IMR-90 (cell line): ENCODE data around the gene NDUFA7. TPM values are rescaled to one million over a fixed set of nuclear protein-coding genes. Genes with fewer than 3 reads are reported as not detected.

Experiments
- ATAC-seq: fragments of 200-7000 bp; cut with Tn5 transposase; 2 replicates; pipeline ENCODE4 v1.9.1; 2020; ENCODE audit warnings: low read depth, mild to moderate bottlenecking, moderate library complexity
- BruUV-seq: library from RNA; stranded (reverse); fragments of 400-500 nt; replicated peaks from 2 replicates; lab custom pipeline; 2021; lab: Mats Ljungman, UMichigan
- CTCF ChIA-PET: fragments of 300-600 bp; formaldehyde crosslinking; extraction: SDS; loops from one replicate; lab custom pipeline; 2021; ENCODE audit warnings: antibody characterized with exemption; lab: Yijun Ruan, JAX
- POLR2A ChIA-PET: fragments of 300-600 bp; sonication (Branson Sonifier 250); formaldehyde crosslinking; loops from one replicate; lab custom pipeline; 2022; ENCODE audit warnings: antibody characterized with exemption; ENCODE audit not compliant: unreplicated experiment; lab: Charles Lee
- DNase-seq: peaks from one replicate; pipeline ENCODE4 v3.0.0; 2013
- H2AFZ ChIP-seq: replicated peaks from 2 replicates; pipeline ENCODE3; 2013; ENCODE audit warnings: low read length, mild to moderate bottlenecking; ENCODE audit not compliant: poor library complexity
- H2AK5ac ChIP-seq: 2 replicates; pipeline ENCODE4 v1.6.1; 2013; ENCODE audit warnings: low read depth, low read length, inconsistent platforms
- H2AK9ac ChIP-seq: replicated peaks from 2 replicates; pipeline ENCODE3; 2013; ENCODE audit warnings: mild to moderate bottlenecking, low read depth, low read length, moderate library complexity; ENCODE audit not compliant: poor library complexity
- H2BK120ac ChIP-seq: 2 replicates; pipeline ENCODE4 v1.6.1; 2013; ENCODE audit warnings: low read depth, low read length, inconsistent platforms
- H2BK15ac ChIP-seq: 3 replicates; pipeline ENCODE4 v1.6.1; 2013; ENCODE audit warnings: low read depth, low read length, inconsistent platforms
- H2BK20ac ChIP-seq: 2 replicates; pipeline ENCODE4 v1.6.1; 2013; ENCODE audit warnings: low read depth, mild to moderate bottlenecking, inconsistent platforms, low read length, moderate library complexity
- H2BK5ac ChIP-seq: 2 replicates; pipeline ENCODE4 v1.6.1; 2013; ENCODE audit warnings: mild to moderate bottlenecking, low read depth, low read length, inconsistent platforms; ENCODE audit not compliant: poor library complexity, severe bottlenecking
- H3K14ac ChIP-seq: replicated peaks from 2 replicates; pipeline ENCODE4 v1.6.1; 2013; ENCODE audit warnings: low read depth, low read length, inconsistent platforms
- H3K18ac ChIP-seq: 2 replicates; pipeline ENCODE4 v1.6.1; 2013; ENCODE audit warnings: low read depth, low read length, control low read depth
- H3K23ac ChIP-seq: 2 replicates; pipeline ENCODE4 v1.6.1; 2013; ENCODE audit warnings: low read depth, low read length, inconsistent platforms
- H3K27ac ChIP-seq: 2 replicates; pipeline ENCODE4 v1.5.1; 2013; ENCODE audit warnings: mild to moderate bottlenecking, control low read depth, low read length; ENCODE audit not compliant: insufficient read depth
- H3K27me3 ChIP-seq: 2 replicates; pipeline ENCODE4 v1.6.1; 2013; ENCODE audit warnings: low read length; ENCODE audit not compliant: control insufficient read depth, insufficient read depth
- H3K36me3 ChIP-seq: 2 replicates; pipeline ENCODE4 v1.6.1; 2013; ENCODE audit warnings: low read length, mixed read lengths; ENCODE audit not compliant: control insufficient read depth, insufficient read depth
- H3K4ac ChIP-seq: 2 replicates; pipeline ENCODE4 v1.6.1; 2013; ENCODE audit warnings: low read depth, low read length, inconsistent platforms
- H3K4me1 ChIP-seq: 2 replicates; pipeline ENCODE4 v1.6.1; 2013; ENCODE audit warnings: low read length, mixed read lengths; ENCODE audit not compliant: control insufficient read depth, insufficient read depth
- H3K4me2 ChIP-seq: 2 replicates; pipeline ENCODE4 v1.6.1; 2013; ENCODE audit warnings: low read depth, mild to moderate bottlenecking, control low read depth, low read length, moderate library complexity
- H3K4me3 ChIP-seq: 2 replicates; pipeline ENCODE4 v1.5.1; 2013; ENCODE audit warnings: low read depth, mild to moderate bottlenecking, control low read depth, low read length, moderate library complexity; ENCODE audit not compliant: insufficient read depth
- H3K56ac ChIP-seq: 2 replicates; pipeline ENCODE4 v1.6.1; 2013; ENCODE audit warnings: low read length, inconsistent platforms; ENCODE audit not compliant: insufficient read depth; ENCODE audit errors: extremely low read depth
- H3K79me1 ChIP-seq, 2 experiments: 2 replicates each; pipeline ENCODE4 v1.6.1; 2013; ENCODE audit warnings: low read length in 2 of 2, inconsistent platforms in 1 of 2, low read depth in 1 of 2
- H3K9ac ChIP-seq: 2 replicates; pipeline ENCODE4 v1.6.1; 2013; ENCODE audit warnings: low read depth, low read length, control low read depth
- H3K9me1 ChIP-seq: 2 replicates; pipeline ENCODE4 v1.6.1; 2013; ENCODE audit warnings: low read length, inconsistent platforms; ENCODE audit not compliant: insufficient read depth
- H3K9me3 ChIP-seq: 2 replicates; pipeline ENCODE4 v1.6.1; 2013; ENCODE audit warnings: low read length; ENCODE audit not compliant: control insufficient read depth, insufficient read depth
- H4K20me1 ChIP-seq: 2 replicates; pipeline ENCODE4 v1.6.1; 2013; ENCODE audit warnings: low read length, inconsistent platforms; ENCODE audit not compliant: insufficient read depth
- H4K5ac ChIP-seq: 2 replicates; pipeline ENCODE4 v1.6.1; 2013; ENCODE audit warnings: mild to moderate bottlenecking, low read depth, low read length, control low read depth
- H4K8ac ChIP-seq, 2 experiments: 2 replicates each; pipeline ENCODE4 v1.6.1; 2013; ENCODE audit warnings: low read depth in 2 of 2, low read length in 2 of 2, control low read depth in 1 of 2, inconsistent platforms in 1 of 2
- H4K91ac ChIP-seq: 2 replicates; pipeline ENCODE4 v1.6.1; 2013; ENCODE audit warnings: low read depth, low read length, inconsistent platforms; ENCODE audit not compliant: insufficient read depth
- MXI1 ChIP-seq: IDR thresholded peaks from 2 replicates; pipeline ENCODE4 v1.6.1; 2012; ENCODE audit warnings: low read depth, mild to moderate bottlenecking, low read length, moderate library complexity, borderline replicate concordance
- POLR2A ChIP-seq: IDR thresholded peaks from 2 replicates; pipeline ENCODE4 v1.6.1; 2012; ENCODE audit warnings: mild to moderate bottlenecking, low read depth, low read length
- RAD21 ChIP-seq: IDR thresholded peaks from 2 replicates; pipeline ENCODE4 v1.6.1; 2012; ENCODE audit warnings: low read length, improper control_type of control experiment
- SMC3 ChIP-seq: fragments of 150-350 bp; IDR thresholded peaks from 2 replicates; pipeline ENCODE4 v1.6.1; 2016; ENCODE audit warnings: low read depth, mild to moderate bottlenecking, antibody characterized with exemption, low read length, moderate library complexity
- WGBS, 2 experiments: methylation state at CpG; one replicate each; pipeline versions ENCODE4 v1.1.5 to v1.1.7; 2013; ENCODE audit warnings: missing lambda C conversion rate in 2 of 2; ENCODE audit not compliant: insufficient read length in 1 of 2; ENCODE audit errors: extremely low coverage in 2 of 2; 5-methylcytosine and 5-hydroxymethylcytosine counted together
- dilution Hi-C: fragments of 300-500 bp; cut with HindIII; formaldehyde crosslinking; loops from one replicate; pipeline ENCODE4 v1.14.3; 2018; ENCODE audit warnings: low sequenced_read_pairs; ENCODE audit not compliant: unreplicated experiment
- in situ Hi-C: fragments of 300-500 bp; cut with MboI; formaldehyde crosslinking; loops from 3 replicates; pipeline ENCODE4 v1.14.3; 2019; ENCODE audit warnings: low sequenced_read_pairs, inconsistent platforms, mixed read lengths
- intact Hi-C: fragments of 100-400 bp; cut with micrococcal nuclease; formaldehyde crosslinking; loops from 2 replicates; pipeline ENCODE4 v1.10.0; 2022
- polyA plus RNA-seq, 3 experiments: library from polyadenylated mRNA; depleted of rRNA; stranded (reverse); fragments of >200 nt; gene quantifications; 2 replicates each; pipeline ENCODE4 v1.2.3, GENCODE V29; 2012; ENCODE audit warnings: low replicate concordance in 1 of 3
- total RNA-seq: library from RNA; depleted of rRNA; stranded (reverse); fragments of >200 nt; gene quantifications from 2 replicates; pipeline ENCODE4 v1.2.3, GENCODE V29; 2012

NDUFA7 gene
- total and polyA plus RNA-seq, 2 of the 4 experiments (the other 2 are of a cell fraction): 20.6 to 50.7 TPM

DNA sequence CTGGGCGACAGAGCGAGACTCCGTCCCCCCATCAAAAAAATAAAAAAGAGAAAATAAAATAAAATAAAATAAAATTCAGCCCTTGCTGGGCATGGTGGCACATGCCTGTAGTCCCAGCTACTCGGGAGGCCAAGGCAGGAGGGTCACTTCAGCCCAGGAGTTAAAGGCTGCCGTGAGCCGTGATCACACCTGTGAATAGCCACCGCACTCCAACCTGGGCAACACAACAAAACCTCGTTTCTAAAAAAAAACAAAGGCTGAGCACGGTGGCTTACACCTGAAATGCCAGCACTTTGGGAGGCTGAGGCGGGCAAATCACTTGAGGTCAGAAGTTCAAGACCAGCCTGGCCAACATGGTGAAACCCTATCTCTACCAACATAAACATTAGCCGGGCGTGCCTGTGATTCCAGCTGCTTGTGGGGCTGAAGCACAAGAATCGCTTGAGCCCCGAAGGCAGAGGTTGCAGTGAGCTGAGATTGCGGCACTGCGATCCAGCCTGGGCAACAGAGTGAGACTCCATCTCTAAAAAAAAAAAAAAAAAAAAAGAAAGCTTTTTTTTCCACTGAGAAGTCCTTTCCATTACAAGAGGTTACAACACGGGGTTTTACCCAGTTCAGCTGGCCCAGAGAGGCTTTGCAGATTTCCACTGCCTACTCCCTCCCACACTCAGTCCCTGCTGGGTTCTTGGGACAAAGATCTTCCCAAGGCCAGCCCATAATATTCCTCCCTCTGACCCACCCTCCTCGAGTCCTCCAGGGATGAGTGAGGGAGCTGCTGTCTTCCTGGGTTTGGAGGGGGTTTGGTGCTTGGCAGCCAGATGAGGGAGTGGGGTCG lies 49.2 kb upstream of the NDUFA7 start:
- peaks cover 8 to 40% of the 10 kb centered on the region in 2 experiments; a peak in 3 of 4 replicates for H3K79me1 ChIP-seq
- no peaks in the 10 kb centered on the region for H3K27me3 ChIP-seq
- peaks cover 16% of the 10 kb centered on the region for H4K20me1 ChIP-seq
- no peak for TF ChIP-seq RAD21
- no peak for TF ChIP-seq MXI1
- TF ChIP-seq POLR2A: no peak
- TF ChIP-seq SMC3: no peak
- no peak overlapping the region for H3K18ac ChIP-seq
- in situ Hi-C loops: no loop called here
- H4K5ac ChIP-seq: no peak overlapping the region
- ChIA-PET POLR2A (no interaction called here), CTCF (no interaction called here)
- peaks cover 25% of the 10 kb centered on the region for H3K36me3 ChIP-seq
- no peak overlapping the region for H3K23ac ChIP-seq
- no peak overlapping the region for H2AFZ ChIP-seq
- dilution Hi-C loops: no loop called here
- no peak overlapping the region for H2BK5ac ChIP-seq
- H4K8ac ChIP-seq: no peak overlapping the region
- H3K4me1 ChIP-seq: peaks cover 20% of the 10 kb centered on the region
- 0 out of 2 replicates have a peak overlapping the region, but pooled peaks have one; percentile 12 for H3K4ac ChIP-seq
- no peak overlapping the region for H2BK15ac ChIP-seq
- no TSS peak for BruUV-seq
- H3K56ac ChIP-seq: no peak overlapping the region
- H2AK5ac ChIP-seq: peak overlapping the region; percentile 13; the same call in 1 of the 2 replicates
- H3K9me3 ChIP-seq: no peaks in the 10 kb centered on the region
- H3K9ac ChIP-seq: no peak overlapping the region
- no peak overlapping the region for H3K4me2 ChIP-seq
- H3K4me3 ChIP-seq: no peak overlapping the region
- H3K27ac ChIP-seq: no peak overlapping the region
- H2AK9ac ChIP-seq: no peak overlapping the region
- intact Hi-C loops: no loop called here
- DNase-seq: no peak
- 95% methylated on average over 4 of the region's 19 CpGs; no CpG with 5 or more reads in 1 of the 2 experiments for WGBS, 2 experiments
- H3K14ac ChIP-seq: no peak overlapping the region
- ATAC-seq: no peak
- peaks cover 16% of the 10 kb centered on the region for H3K9me1 ChIP-seq
- no peak overlapping the region for H2BK120ac ChIP-seq
- H2BK20ac ChIP-seq: no peak overlapping the region
- H4K91ac ChIP-seq: 0 out of 2 replicates have a peak overlapping the region, but pooled peaks have one; percentile 35
